CD4-positive, alpha-beta T cell treated with Interleukin-4 for 1 hour (primary cell): ENCODE data around the gene STX18.
A peak's percentile ranks its signal among the peaks of the same experiment; 100 is the strongest.
"Not testable (repeated sequence)": the region's sequence is repeated elsewhere in the genome, so short reads cannot be mapped to it uniquely, and the experiment has no call there.

Experiments used
- DNase-seq, 2 donors: peaks; one replicate each; pipeline ENCODE4 v3.0.0-alpha.2; 2020 to 2022

Gene STX18

GRCh38 chr4:4552042-4552441 lies 10.2 kb upstream of the STX18 start:
- not testable (repeated sequence) for DNase-seq

DNA sequence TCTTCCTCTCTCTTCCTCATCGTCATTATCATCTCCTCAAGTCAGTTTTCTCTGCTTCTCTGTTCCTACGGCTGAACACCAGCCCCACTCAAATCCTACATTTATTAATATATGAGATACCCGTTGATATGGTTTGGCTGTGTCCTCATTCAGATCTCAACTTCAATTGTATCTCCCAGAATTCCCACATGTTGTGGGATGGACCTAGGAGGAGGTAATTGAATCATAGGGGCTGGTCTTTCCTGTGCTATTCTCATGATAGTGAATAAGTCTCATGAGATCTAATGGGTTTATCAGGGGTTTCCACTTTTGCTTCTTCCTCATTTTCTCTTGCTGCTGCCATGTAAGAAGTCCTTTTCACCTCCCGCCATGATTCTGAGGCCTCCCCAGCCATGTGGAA lies 8.3 kb upstream of the STX18 start:
- DNase-seq, result not testable (repeated sequence)

- no peak for DNase-seq
Observed at GRCh38 chr4:4549534-4549933, 7.7 kb upstream of the STX18 start.

GRCh38 chr4:4542774-4543485 lies 1.1 kb upstream of the STX18 start:
- DNase-seq, result no peak

- peak; percentile 42 to 49 for DNase-seq
Observed at GRCh38 chr4:4541040-4541631, 712 bp downstream of the STX18 start.

DNA sequence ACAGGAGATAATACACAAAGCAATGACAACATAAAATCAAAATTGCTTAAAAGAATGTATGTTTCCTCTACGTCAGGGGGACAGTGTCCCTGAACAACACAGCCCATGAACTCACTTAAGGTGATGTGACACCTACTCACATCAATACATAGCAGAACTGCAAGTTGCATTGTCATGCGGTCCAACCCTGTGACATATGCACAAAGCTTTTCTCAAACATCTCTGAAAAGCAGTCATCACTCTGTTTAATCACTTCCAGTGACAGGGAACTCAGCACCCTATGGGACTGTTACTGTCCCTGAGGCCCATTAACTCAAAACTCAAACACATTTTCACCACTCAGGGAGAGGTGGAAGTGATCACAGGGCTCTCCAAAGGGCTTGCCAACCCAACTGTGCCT lies 2.4 kb downstream of the STX18 start:
- DNase-seq, result no peak

GRCh38 chr4:4535590-4535989 lies 6.3 kb downstream of the STX18 start:
- DNase-seq, result no peak

GRCh38 chr4:4534515-4535145 lies 7.2 kb downstream of the STX18 start:
- no peak for DNase-seq

DNA sequence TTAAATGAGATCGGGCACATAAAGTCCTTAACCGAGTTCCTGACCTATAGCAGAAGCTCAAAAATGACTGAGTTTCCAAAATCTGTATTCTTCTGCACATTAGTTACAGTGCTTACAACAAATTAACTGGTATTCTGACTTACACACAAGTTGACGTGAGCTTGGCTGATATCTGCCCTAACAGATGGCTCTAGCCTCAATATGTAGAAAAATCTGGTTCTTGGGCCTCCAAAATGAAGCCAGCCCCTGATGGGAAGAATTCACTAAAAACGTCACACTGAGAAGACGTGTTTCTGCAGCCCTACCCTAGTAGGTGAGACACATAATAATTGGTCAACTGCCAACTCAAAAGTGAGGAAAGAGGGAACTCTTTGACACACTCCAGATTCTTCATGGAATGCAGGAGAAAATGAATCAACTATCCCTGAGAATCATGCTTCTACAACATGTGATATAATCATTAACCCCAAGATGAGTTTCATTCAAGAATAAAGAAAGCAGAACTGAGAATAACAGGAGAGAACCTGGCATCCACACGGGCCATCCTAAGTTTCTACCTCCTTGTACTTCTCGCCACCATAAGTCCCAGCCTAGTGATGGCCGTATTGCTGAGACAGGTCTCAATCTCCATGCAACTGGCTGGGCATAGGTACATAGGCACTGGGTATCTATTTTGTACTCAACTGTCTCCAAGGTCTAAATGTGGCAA lies 8.2 kb downstream of the STX18 start:
- no peak for DNase-seq

- DNase-seq, result no peak
Observed at GRCh38 chr4:4532371-4533154, 9.3 kb downstream of the STX18 start.

DNA sequence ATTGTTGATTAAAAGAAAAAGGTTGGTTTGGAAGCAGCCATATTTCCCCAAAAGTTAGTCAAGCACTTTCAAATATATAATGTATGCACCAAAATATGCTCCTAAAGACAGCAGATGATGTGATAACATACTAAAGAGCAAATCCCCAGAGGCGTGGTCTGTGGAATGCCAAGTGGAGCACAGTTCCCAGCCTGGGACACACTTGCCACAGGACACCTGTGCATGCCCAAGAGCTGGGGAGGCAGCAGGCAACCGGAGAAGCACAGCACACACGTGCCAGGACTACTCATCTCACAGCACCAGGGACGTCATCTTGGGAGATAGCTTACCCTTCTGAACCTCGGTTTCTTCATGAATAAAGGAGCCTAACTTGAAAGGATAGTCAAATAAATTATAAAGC lies 12.5 kb downstream of the STX18 start:
- no peak for DNase-seq

- no peak for DNase-seq
Observed at GRCh38 chr4:4526401-4526800, 15.4 kb downstream of the STX18 start.

- DNase-seq, result peak; percentile 54 to 65
Observed at GRCh38 chr4:4524364-4524763, 17.5 kb downstream of the STX18 start.

DNA sequence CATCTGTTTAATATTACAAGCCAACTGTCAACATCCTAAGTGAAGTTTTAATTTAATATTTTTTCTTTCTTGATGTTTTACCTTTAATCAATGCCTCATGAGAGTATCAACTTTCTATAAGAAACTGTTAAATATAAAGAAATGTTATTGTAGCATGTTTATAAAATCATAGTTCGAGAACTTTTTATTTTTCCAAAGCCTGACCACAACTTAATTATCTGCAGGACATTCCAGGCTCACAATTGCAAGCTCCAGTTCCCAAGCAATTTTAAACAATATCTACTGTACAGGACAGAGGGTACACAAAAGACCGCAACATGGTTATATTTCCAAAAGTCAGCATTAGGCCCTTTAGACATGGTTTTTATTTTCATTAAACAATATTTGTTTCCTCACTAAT lies 20.1 kb downstream of the STX18 start:
- no peak for DNase-seq

- DNase-seq, result no peak
Observed at GRCh38 chr4:4521136-4521535, 20.7 kb downstream of the STX18 start.

DNA sequence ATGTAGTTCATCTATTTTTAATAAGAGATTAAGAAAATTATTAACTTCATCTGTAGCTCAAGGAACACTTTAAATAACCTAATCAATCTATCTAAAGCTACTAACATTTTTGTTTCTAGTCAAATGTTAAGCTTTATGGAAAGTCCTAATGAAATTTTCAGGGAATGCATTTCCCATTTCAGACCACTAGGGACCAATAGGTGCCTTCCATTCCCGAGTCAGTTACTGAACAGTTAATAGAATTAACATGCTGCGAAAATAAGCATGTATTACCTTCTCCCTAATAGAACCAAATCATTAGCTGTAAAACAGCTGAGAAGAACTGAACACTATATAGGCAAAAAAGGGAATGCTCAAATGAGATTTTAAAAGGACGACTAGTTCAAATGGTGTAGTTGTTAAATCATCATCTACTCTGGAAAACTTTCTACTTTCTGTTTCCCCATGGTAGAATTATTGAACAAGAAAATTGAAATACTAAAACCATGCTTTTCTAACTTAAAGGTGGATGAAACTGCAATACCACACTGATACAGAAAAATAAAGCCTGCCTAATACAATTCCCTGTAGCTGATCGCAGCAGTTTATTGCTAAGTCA lies 22.5 kb downstream of the STX18 start:
- DNase-seq, result no peak

DNA sequence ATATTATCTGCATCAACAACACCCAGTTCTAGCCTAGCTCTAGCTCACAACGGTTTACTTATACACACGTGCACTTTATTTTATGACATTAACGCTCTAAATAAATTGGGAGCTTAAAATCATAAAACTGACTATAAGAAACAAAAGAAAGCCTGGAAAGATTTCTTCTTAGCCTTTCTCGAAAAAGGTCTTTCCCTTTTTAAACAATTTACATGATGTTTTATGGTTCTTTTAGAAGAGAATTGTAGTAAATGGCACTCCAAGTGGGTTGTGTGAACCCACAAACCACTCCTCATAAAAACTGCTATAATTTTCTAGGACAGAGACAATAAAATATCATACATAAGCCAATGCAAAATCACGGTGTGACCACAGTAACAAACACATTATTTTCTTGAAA lies 23.1 kb downstream of the STX18 start:
- DNase-seq, result no peak

GRCh38 chr4:4514786-4515185 lies 27.1 kb downstream of the STX18 start:
- DNase-seq, result no peak

- no peak for DNase-seq
Observed at GRCh38 chr4:4512282-4512681, 29.6 kb downstream of the STX18 start.

DNA sequence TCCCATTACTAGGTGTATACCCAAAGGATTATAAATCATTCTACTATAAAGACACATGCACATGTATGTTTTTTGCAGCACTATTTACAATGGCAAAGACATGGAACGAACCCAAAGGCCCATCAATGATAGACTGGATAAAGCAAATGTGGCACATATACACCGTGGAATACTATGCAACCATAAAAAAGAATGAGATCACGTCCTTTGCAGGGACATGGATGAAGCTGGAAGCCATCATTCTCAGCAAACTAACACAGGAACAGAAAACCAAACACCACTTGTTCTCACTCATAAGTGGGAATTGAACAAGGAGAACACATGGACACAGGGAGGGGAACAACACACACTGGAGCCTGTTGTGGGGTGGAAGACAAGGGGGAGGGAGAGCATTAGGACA lies 31.2 kb downstream of the STX18 start:
- DNase-seq, result not testable (repeated sequence)

- DNase-seq, result no peak
Observed at GRCh38 chr4:4509521-4509920, 32.3 kb downstream of the STX18 start.

DNA sequence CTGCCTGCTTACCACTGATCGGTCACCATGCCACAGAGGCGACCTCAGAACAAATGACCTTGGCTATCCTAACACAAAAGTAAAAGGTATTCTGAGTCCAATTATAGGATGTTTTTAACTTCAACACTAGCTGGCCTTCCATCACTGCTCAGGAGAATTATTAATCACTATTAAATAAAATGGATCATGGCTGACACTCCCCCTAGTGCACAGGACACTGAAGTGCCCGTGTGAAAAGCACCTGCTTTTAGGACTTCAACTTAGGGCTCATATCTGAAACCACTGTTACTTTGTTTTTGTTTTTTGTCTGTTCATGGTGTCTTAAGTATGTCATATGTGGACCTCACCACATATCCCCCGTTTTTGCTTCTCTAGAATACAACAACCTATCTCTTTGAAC lies 33.9 kb downstream of the STX18 start:
- DNase-seq, result no peak

GRCh38 chr4:4507403-4507802 lies 34.4 kb downstream of the STX18 start:
- no peak for DNase-seq
